LNCAP (cell line): Measurements from ENCODE around the gene ACY1.

Source experiments
- TF ChIP-seq, protein P1 (sequence below): fragments of 450-650 bp; IDR thresholded peaks from 2 replicates; pipeline ENCODE4 v1.5.1; 2017; ENCODE audit warnings: mild to moderate bottlenecking

Gene ACY1

DNA sequence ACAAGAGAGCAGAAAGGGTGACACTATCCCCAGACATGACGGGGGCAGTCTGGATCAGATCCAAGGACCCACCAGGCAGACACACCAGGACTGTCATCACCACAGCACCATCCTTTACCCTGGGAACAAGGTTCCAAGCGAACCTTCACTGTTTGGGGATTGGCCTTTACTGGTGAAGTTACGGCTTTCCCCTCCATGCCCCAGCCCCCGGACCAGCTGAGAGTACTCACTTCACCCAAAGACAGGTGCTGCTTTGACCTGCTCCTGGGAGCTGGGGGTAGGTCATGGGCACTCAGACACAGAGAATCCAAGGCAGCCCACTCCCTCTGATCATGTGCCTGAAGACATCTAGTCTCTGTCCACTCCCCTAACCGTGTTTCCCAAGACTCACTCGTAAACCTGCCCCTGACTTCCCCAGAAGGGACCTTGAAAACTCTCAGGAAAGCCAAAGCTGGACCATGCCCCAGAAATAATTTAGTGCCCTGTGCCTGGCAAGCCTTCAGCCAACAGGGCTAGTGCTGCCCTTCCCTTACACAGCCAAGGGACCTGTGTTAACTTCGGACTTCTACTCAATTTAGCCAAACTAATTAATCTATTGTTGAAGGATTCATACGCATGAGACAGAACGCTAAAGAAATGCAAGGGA, 44.4 kb upstream of the ACY1 start:
- TF ChIP-seq, protein P1, sequence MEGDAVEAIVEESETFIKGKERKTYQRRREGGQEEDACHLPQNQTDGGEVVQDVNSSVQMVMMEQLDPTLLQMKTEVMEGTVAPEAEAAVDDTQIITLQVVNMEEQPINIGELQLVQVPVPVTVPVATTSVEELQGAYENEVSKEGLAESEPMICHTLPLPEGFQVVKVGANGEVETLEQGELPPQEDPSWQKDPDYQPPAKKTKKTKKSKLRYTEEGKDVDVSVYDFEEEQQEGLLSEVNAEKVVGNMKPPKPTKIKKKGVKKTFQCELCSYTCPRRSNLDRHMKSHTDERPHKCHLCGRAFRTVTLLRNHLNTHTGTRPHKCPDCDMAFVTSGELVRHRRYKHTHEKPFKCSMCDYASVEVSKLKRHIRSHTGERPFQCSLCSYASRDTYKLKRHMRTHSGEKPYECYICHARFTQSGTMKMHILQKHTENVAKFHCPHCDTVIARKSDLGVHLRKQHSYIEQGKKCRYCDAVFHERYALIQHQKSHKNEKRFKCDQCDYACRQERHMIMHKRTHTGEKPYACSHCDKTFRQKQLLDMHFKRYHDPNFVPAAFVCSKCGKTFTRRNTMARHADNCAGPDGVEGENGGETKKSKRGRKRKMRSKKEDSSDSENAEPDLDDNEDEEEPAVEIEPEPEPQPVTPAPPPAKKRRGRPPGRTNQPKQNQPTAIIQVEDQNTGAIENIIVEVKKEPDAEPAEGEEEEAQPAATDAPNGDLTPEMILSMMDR = no peak

DNA sequence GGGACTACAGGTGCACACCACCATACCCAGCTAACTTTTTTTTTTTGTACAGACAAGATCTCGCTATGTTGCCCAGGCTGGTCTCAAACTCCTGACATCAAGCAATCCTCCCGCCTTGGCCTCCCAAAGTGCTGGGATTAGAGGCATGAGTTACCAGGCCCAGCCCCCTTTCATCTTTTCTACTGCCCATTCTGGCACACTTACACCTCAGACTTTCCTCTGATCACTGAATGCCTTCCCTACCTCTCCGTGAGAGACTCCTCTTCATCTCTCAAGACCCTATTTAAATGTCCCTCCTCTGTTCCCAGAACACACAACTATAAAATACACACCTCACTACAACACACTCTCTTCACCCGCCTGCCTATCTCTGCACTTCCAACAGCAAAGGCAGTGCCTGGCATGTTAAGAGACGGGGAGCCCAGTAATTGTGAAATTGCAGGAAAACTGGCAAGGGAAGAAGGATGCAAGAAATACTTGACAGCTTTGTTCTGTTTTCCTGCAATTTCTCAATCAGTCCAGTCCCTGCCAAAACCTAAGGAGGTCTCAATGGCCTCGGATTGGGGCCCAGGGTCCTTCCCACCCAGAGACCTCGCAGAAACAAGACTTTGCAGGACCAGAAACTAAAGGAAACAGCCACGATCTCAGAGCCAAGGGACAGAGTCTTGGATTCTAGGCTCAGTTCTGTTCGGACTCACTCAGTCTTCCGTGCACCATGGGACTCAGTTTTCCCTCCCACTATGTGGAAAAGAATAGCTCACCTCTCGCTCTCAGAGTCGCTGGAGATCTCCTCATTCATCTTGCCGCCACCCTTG, 42.5 kb upstream of the ACY1 start:
- TF ChIP-seq, protein P1 = no peak

DNA sequence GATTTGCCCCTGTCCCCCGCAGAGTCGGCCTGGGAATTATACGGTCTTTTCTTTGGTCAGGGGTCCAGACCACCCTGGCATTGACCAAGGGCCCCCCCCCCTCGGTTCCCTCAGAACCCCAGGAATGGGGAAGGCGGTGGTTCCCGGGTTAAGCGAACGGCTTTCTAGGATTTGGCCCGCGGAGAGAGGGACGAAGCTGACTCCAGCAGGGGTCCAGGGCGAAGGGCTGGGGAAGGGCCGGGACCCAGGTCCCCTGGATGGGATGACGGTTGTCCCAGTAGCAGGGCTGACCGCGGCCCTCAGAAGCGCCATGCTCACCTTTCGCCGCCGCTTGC, 41.9 kb upstream of the ACY1 start:
- TF ChIP-seq, protein P1 = no peak

DNA sequence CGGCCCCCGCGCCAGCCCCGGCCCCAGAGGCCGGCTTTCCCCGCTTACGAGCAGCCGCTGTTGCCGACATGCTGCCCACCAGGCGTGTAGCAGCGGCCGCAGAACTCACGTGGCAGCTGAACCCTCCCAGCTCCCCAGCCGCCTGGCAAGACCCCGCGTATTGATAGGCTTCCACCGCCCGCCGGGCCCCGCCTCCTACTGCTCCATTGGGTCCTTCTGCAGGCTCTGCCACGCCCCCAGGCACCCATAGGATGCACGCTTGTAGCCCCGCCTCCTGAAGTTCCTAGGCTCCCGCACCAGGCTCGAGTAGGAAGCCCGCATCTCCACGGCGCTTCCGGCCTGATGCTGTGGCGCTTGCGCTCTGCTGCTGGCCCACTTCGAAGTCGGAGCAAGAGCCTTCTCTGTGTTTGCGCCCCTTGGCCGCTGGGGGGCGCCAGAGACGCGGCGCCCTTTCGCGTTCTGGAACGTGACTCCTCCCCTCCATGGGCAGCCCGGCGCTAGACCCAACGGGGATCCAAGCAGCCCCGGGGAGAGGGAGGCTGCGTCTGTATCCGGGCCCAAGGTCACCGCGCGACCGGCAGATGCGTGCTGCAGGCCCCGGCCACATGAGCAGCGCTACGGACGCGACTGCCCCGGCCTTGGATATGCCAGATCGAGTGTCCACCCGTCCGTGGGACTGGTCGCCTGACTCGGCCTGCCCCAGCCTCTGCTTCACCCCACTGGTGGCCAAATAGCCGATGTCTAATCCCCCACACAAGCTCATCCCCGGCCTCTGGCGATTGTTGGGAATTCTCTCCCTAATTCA, 41.3 kb upstream of the ACY1 start, which contains the start of the genes PARP3 and RRP9:
Gene PARP3 (plus strand): TSS at position 566 of the 805 bp plus-strand sequence. CDS start 993 bp downstream, outside the sequence.
Gene RRP9 (minus strand): TSS at position 107 of the 805 bp plus-strand sequence. CDS start 37 bp downstream, at position 70.
- TF ChIP-seq, protein P1 = peak; percentile 98

- TF ChIP-seq, protein P1 = no peak
Observed at GRCh38 chr3:51942603-51943450, 40.5 kb upstream of the ACY1 start.

GRCh38 chr3:51943451-51944391, 39.6 kb upstream of the ACY1 start:
- TF ChIP-seq, protein P1 = no peak
